Neural progenitor cell (in vitro differentiated cells): ENCODE results near the gene HOGA1.

Experiments
- CTCF ChIP-seq: fragments of 200-600 bp; sonication (generic); IDR thresholded peaks from 2 replicates; pipeline ENCODE4 v1.5.1; 2017; ENCODE audit warnings: antibody characterized with exemption, mild to moderate bottlenecking
- EZH2 ChIP-seq: fragments of 200-600 bp; sonication (generic); IDR thresholded peaks from 2 replicates; pipeline ENCODE4 v1.6.1; 2017; ENCODE audit warnings: antibody characterized with exemption, mild to moderate bottlenecking, moderate library complexity
- EZH2phosphoT487 ChIP-seq: fragments of 200-600 bp; sonication (generic); IDR thresholded peaks from 2 replicates; pipeline ENCODE4 v1.6.1; 2017; ENCODE audit warnings: antibody characterized with exemption

- TF ChIP-seq CTCF (no peak), EZH2phosphoT487 (no peak), EZH2 (no peak)
Observed at GRCh38 chr10:97627731-97628130, 43.5 kb downstream of the HOGA1 start.
